H1 (cell line): ENCODE results near the gene LYRM4. TPM values are rescaled to one million over a fixed set of nuclear protein-coding genes. Genes with fewer than 3 reads are reported as not detected.

Experiments
- CHD2 ChIP-seq: IDR thresholded peaks from 2 replicates; pipeline ENCODE4 v1.6.1; 2012; ENCODE audit warnings: low read length, improper control_type of control experiment
- RAD21 ChIP-seq, 2 experiments: IDR thresholded peaks in 1 of 2; conservative IDR thresholded peaks in 1 of 2; 2 replicates each; pipeline ENCODE4 v1.6.1; 2011; ENCODE audit warnings: low read depth in 2 of 2, low read length in 2 of 2, improper control_type of control experiment in 1 of 2, inconsistent platforms in 1 of 2, mild to moderate bottlenecking in 1 of 2, moderate library complexity in 1 of 2
- RNF2 ChIP-seq: fragments of 200-900, 300-1000 bp; sonication (generic); IDR thresholded peaks from 2 replicates; pipeline ENCODE4 v1.7.1; 2016; ENCODE audit warnings: borderline replicate concordance, low read depth, mild to moderate bottlenecking, antibody characterized with exemption, low read length; ENCODE audit not compliant: poor library complexity, severe bottlenecking; ENCODE audit errors: missing control alignments
- SP1 ChIP-seq: IDR thresholded peaks from 2 replicates; pipeline ENCODE4 v1.6.1; 2011; ENCODE audit warnings: low read depth, low read length
- SRF ChIP-seq: IDR thresholded peaks from 2 replicates; pipeline ENCODE4 v1.6.1; 2011; ENCODE audit warnings: mild to moderate bottlenecking, low read depth, low read length, moderate library complexity
- polyA plus RNA-seq, 7 experiments: library from polyadenylated mRNA; depleted of rRNA in 3 of 7; stranded (reverse) in 5 of 7; unstranded in 2 of 7; fragments of >200 nt in 5 of 7; fragments of 200-250 nt in 2 of 7; gene quantifications; 1 replicate in 5 of 7; 2 replicates in 1 of 7; 4 replicates in 1 of 7; pipeline versions ENCODE4 v1.2.1 to v1.2.3, GENCODE V29; 2011 to 2013; ENCODE audit warnings: missing spikeins in 2 of 7, mixed read lengths in 2 of 7
- total RNA-seq: library from RNA; stranded (reverse); fragmentation: NEBNext Ultra II Directional; extraction: Animal tissue kit (Norgen Biotek cat#: 25700); gene quantifications from 2 replicates; pipeline ENCODE4 v1.2.1, GENCODE V29; 2021

The LYRM4 gene
- total and polyA plus RNA-seq, 2 of the 8 experiments (the other 6 are each of a cell fraction or from before 2014, with no cell fraction given) = 56.6 to 62.8 TPM

- TF ChIP-seq SP1 = no peak
- no peak for TF ChIP-seq RAD21 (IDR thresholded peaks at IDR 0.05 in 1 of 2, conservative IDR thresholded peaks at IDR 0.05 in 1 of 2; ENCODE audit: low read depth in 2 of 2, low read length in 2 of 2)
- no peak for TF ChIP-seq SRF
- no peak for TF ChIP-seq CHD2
- no peak for TF ChIP-seq RNF2
These were observed 108.8 kb downstream of the LYRM4 start (continued) for GRCh38 chr6:5151955-5152401.
